ENCODE measurements around the gene AHNAK2. TPM values are rescaled to one million over a fixed set of nuclear protein-coding genes. Genes with fewer than 3 reads are reported as not detected.
"Not testable (repeated sequence)": the region's sequence is repeated elsewhere in the genome, so short reads cannot be mapped to it uniquely, and the experiment has no call there.

AHNAK2 gene
- total RNA-seq, 1 experiment from 2014 or later: 30.8 TPM

- CTCF ChIA-PET: no interaction called here
- no peak for DNase-seq
- no peak overlapping the region for H3K27ac ChIP-seq
- POLR2A ChIA-PET (ENCODE audit: unreplicated experiment): no interaction called here
- H3K4me3 ChIP-seq: no peak overlapping the region
- no peak overlapping the region for H2AFZ ChIP-seq
- H3F3A ChIP-seq (ENCODE audit: insufficient read depth, low read depth): 0 out of 2 replicates have a peak, but pooled peaks cover 1% of the 10 kb centered on the region
- H3K9me2 ChIP-seq (ENCODE audit: insufficient read depth): no peaks in the 10 kb centered on the region
- no peaks in the 10 kb centered on the region for H4K20me1 ChIP-seq (ENCODE audit: insufficient read depth)
- H3K36me3 ChIP-seq (ENCODE audit: low read depth): no peaks in the 10 kb centered on the region
- H3K4me1 ChIP-seq (replicated peaks; ENCODE audit: insufficient read depth): no peaks in the 10 kb centered on the region
- peaks cover 7% of the 10 kb centered on the region; the same call in 1 of the 2 replicates for H3K9me3 ChIP-seq (ENCODE audit: insufficient read depth, low read depth)
- H3K4me2 ChIP-seq: no peak overlapping the region
- no TSS peak for BruUV-seq (replicated peaks)
- peaks cover 38% of the 10 kb centered on the region for H3K27me3 ChIP-seq (ENCODE audit: insufficient read depth, low read depth)
- TF ChIP-seq EZH2 (IDR thresholded peaks at IDR 0.05; ENCODE audit: low read depth) (no peak), CTCF (conservative IDR thresholded peaks at IDR 0.05) (no peak)
- intact Hi-C loops (cut with micrococcal nuclease; ENCODE audit: unreplicated experiment): no loop called here
- H3K79me2 ChIP-seq (ENCODE audit: low read depth): no peaks in the 10 kb centered on the region
Observed at GRCh38 chr14:104913435-104913834, 64.7 kb downstream of the AHNAK2 start.

DNA sequence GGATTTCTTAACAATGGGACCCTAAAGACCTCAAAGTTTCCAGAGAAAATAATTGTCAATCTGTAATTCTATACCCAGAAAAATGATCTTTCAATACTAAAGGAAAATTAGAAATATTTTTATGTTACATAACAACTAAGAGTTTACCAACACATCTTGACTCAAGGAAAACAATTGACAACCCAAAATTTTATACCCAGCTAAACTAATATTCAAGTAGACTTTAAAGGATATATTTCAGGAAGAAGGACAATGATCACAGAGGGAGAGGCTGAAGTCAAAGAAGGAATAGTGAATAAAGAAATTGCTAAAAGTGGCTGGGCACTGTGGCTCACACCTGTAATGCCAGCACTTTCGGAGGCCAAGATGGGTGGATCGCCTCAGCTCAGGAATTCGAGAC is 66.1 kb downstream of the AHNAK2 start:
- H3K4me1 ChIP-seq (replicated peaks; ENCODE audit: insufficient read depth): no peaks in the 10 kb centered on the region
- peaks cover 7% of the 10 kb centered on the region; the same call in 1 of the 2 replicates for H3K9me3 ChIP-seq (ENCODE audit: insufficient read depth, low read depth)
- CTCF ChIA-PET: no interaction called here
- no peak for TF ChIP-seq CTCF (conservative IDR thresholded peaks at IDR 0.05)
- no peak for TF ChIP-seq EZH2 (IDR thresholded peaks at IDR 0.05; ENCODE audit: low read depth)
- H3K9me2 ChIP-seq (ENCODE audit: insufficient read depth): no peaks in the 10 kb centered on the region
- H3F3A ChIP-seq (ENCODE audit: insufficient read depth, low read depth): 0 out of 2 replicates have a peak, but pooled peaks cover 2% of the 10 kb centered on the region
- intact Hi-C loops (cut with micrococcal nuclease; ENCODE audit: unreplicated experiment): no loop called here
- H3K4me3 ChIP-seq: no peak overlapping the region
- H2AFZ ChIP-seq: no peak overlapping the region
- DNase-seq: no peak
- no TSS peak for BruUV-seq (replicated peaks)
- POLR2A ChIA-PET (ENCODE audit: unreplicated experiment): no interaction called here
- H3K27ac ChIP-seq: no peak overlapping the region
- peaks cover 44% of the 10 kb centered on the region for H3K27me3 ChIP-seq (ENCODE audit: insufficient read depth, low read depth)
- no peaks in the 10 kb centered on the region for H4K20me1 ChIP-seq (ENCODE audit: insufficient read depth)
- H3K36me3 ChIP-seq (ENCODE audit: low read depth): no peaks in the 10 kb centered on the region
- no peak overlapping the region for H3K4me2 ChIP-seq
- H3K79me2 ChIP-seq (ENCODE audit: low read depth): no peaks in the 10 kb centered on the region

DNA sequence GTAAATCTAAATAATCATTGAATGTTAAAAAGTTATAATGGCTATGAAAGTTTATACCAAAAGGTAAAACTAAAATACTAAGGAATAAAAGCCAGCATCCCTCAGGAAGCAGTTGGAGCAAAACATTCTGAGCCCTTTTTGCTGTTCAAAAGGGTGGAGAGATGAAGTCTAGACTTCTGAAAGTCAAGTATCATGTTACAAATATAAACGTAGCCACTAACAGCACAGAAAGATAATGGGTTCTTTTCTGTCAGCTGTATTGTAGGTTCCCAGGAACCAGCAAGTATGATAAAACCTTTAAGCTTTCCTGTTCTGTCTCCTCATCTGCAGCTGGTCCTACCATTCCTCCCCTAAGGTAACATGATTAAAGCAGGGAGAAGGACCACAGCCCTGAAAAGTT is 69.9 kb downstream of the AHNAK2 start:
- intact Hi-C loops (cut with micrococcal nuclease; ENCODE audit: unreplicated experiment): no loop called here
- no peaks in the 10 kb centered on the region for H3K9me2 ChIP-seq (ENCODE audit: insufficient read depth)
- ChIA-PET POLR2A (ENCODE audit: unreplicated experiment) (no interaction called here), CTCF (interaction anchor here (0.5 kb wide), 1 partner anchor 12 kb away, joined by 4 read pairs; no protein-coding TSS in a partner anchor)
- H2AFZ ChIP-seq: no peak overlapping the region
- H3K27me3 ChIP-seq (ENCODE audit: insufficient read depth, low read depth): peaks cover 38% of the 10 kb centered on the region
- no peak overlapping the region for H3K4me2 ChIP-seq
- no peaks in the 10 kb centered on the region for H4K20me1 ChIP-seq (ENCODE audit: insufficient read depth)
- no TSS peak for BruUV-seq (replicated peaks)
- H3K79me2 ChIP-seq (ENCODE audit: low read depth): no peaks in the 10 kb centered on the region
- no peak overlapping the region for H3K4me3 ChIP-seq
- H3F3A ChIP-seq (ENCODE audit: insufficient read depth, low read depth): peaks cover 2% of the 10 kb centered on the region; the same call in 1 of the 2 replicates
- H3K4me1 ChIP-seq (replicated peaks; ENCODE audit: insufficient read depth): no peaks in the 10 kb centered on the region
- H3K9me3 ChIP-seq (ENCODE audit: insufficient read depth, low read depth): peaks cover 7% of the 10 kb centered on the region; the same call in 1 of the 2 replicates
- DNase-seq: no peak
- TF ChIP-seq EZH2 (IDR thresholded peaks at IDR 0.05; ENCODE audit: low read depth) (no peak), CTCF (conservative IDR thresholded peaks at IDR 0.05) (no peak)
- H3K36me3 ChIP-seq (ENCODE audit: low read depth): no peaks in the 10 kb centered on the region
- no peak overlapping the region for H3K27ac ChIP-seq

DNA sequence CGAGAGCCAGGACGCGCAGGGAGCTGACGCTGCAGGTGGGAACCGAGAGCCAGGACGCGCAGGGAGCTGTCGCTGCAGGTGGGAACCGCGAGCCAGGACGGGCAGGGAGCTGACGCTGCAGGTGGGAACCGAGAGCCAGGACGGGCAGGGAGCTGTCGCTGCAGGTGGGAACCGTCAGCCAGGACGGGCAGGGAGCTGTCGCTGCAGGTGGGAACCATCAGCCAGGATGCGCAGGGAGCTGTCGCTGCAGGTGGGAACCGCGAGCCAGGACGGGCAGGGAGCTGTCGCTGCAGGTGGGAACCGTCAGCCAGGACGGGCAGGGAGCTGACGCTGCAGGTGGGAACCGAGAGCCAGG is 72.6 kb downstream of the AHNAK2 start:
- H3K36me3 ChIP-seq (ENCODE audit: low read depth); CTCF ChIA-PET; H3K9me3 ChIP-seq (ENCODE audit: insufficient read depth, low read depth); H3K9me2 ChIP-seq (ENCODE audit: insufficient read depth); H3K4me3 ChIP-seq; H3K4me1 ChIP-seq (replicated peaks; ENCODE audit: insufficient read depth); BruUV-seq (replicated peaks); H4K20me1 ChIP-seq (ENCODE audit: insufficient read depth); DNase-seq; POLR2A ChIA-PET (ENCODE audit: unreplicated experiment); H3K79me2 ChIP-seq (ENCODE audit: low read depth); intact Hi-C loops (cut with micrococcal nuclease; ENCODE audit: unreplicated experiment); H2AFZ ChIP-seq; H3F3A ChIP-seq (ENCODE audit: insufficient read depth, low read depth); H3K27ac ChIP-seq; H3K4me2 ChIP-seq: not testable (repeated sequence)
- peaks cover 34% of the 10 kb centered on the region for H3K27me3 ChIP-seq (ENCODE audit: insufficient read depth, low read depth)

DNA sequence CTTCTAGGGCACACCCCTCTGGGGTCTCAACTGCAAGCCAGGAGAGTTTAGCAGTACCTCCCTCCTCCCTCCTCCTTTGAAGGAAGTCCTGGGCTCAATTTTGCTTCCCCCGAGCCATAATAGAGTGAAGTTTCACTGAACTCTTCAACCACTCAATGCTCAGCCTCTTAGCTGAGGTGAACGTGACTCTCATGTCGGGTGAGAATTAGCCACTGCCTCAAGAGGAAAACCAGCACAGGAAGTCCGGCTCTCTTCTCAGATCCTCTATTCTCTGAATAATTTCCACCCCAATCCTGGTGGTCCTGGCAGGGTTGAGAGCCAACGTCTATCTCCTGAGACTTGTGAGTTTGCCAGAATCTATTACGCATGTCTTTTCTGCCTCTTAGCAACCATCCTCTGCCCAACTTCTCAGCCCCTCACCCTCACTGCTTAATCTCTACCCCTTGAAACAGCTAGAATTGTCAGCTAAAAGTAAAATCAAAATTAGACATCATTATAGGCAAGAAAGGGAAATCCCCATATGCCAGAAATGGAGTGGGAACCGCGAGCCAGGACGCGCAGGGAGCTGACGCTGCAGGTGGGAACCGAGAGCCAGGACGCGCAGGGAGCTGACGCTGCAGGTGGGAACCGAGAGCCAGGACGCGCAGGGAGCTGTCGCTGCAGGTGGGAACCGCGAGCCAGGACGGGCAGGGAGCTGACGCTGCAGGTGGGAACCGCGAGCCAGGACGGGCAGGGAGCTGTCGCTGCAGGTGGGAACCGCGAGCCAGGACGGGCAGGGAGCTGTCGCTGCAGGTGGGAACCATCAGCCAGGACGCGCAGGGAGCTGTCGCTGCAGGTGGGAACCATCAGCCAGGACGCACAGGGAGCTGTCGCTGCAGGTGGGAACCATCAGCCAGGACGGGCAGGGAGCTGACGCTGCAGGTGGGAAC is 73.3 kb downstream of the AHNAK2 start:
- H3K36me3 ChIP-seq (ENCODE audit: low read depth); H3K4me1 ChIP-seq (replicated peaks; ENCODE audit: insufficient read depth); H3K79me2 ChIP-seq (ENCODE audit: low read depth); H3K9me2 ChIP-seq (ENCODE audit: insufficient read depth); H3K9me3 ChIP-seq (ENCODE audit: insufficient read depth, low read depth); H3K4me3 ChIP-seq; H3K4me2 ChIP-seq; H3K27ac ChIP-seq; POLR2A ChIA-PET (ENCODE audit: unreplicated experiment); H4K20me1 ChIP-seq (ENCODE audit: insufficient read depth); CTCF ChIA-PET; intact Hi-C loops (cut with micrococcal nuclease; ENCODE audit: unreplicated experiment); H3F3A ChIP-seq (ENCODE audit: insufficient read depth, low read depth); BruUV-seq (replicated peaks); H2AFZ ChIP-seq; DNase-seq: not testable (repeated sequence)
- H3K27me3 ChIP-seq (ENCODE audit: insufficient read depth, low read depth): peaks cover 34% of the 10 kb centered on the region
